Activated naive CD4-positive, alpha-beta T cell treated with anti-CD3 and anti-CD28 coated beads, Interleukin-2, amount 50 U/mL, for 72 hours (primary cell): ENCODE results near the gene CYSLTR2. TPM values are rescaled to one million over a fixed set of nuclear protein-coding genes. Genes with fewer than 3 reads are reported as not detected.

ENCODE experiments used
- ATAC-seq, 2 donors: fragments of 150-1000 bp; cut with Tn5 transposase; 2 replicates each; pipeline ENCODE4 v1.10.0; 2021; ENCODE audit warnings: mild to moderate bottlenecking in 2 of 2, moderate library complexity in 2 of 2
- DNase-seq, 2 donors: peaks; one replicate each; pipeline ENCODE4 v3.0.0; 2021 to 2022; ENCODE audit warnings: low spot score in 2 of 2
- H3K27ac Mint-ChIP-seq, 2 donors: one replicate each; pipeline ENCODE4 v1.8.0; 2022; ENCODE audit warnings: mild to moderate bottlenecking in 2 of 2, mixed read lengths in 2 of 2
- H3K36me3 Mint-ChIP-seq, 2 donors: one replicate each; pipeline ENCODE4 v1.8.0; 2022; ENCODE audit warnings: mixed read lengths in 2 of 2
- H3K9me3 Mint-ChIP-seq, 2 donors: one replicate each; pipeline ENCODE4 v1.8.0; 2022; ENCODE audit warnings: mixed read lengths in 2 of 2
- total RNA-seq, 2 donors: library from RNA; stranded (reverse); gene quantifications; one replicate each; pipeline ENCODE4 v1.2.3, GENCODE V29; 2022

The CYSLTR2 gene
- total RNA-seq, 2 donors from 2014 or later, result 3.0 to 3.2 TPM

GRCh38 chr13:48637601-48638000 is 16.1 kb upstream of the CYSLTR2 start:
- Mint-ChIP-seq H3K9me3 (peaks cover 5 to 27% of the 10 kb centered on the region in 2 donors), H3K27ac (no peak overlapping the region), H3K36me3 (peaks cover 0 to 13% of the 10 kb centered on the region in 2 donors)
- no peak for DNase-seq
- ATAC-seq, result no peak

- Mint-ChIP-seq H3K36me3 (peaks cover 0 to 7% of the 10 kb centered on the region in 2 donors), H3K9me3 (peaks cover 5 to 18% of the 10 kb centered on the region in 2 donors), H3K27ac (no peak overlapping the region)
- no peak for ATAC-seq
- no peak for DNase-seq
Observed at GRCh38 chr13:48640767-48641166, 13.0 kb upstream of the CYSLTR2 start.

- Mint-ChIP-seq H3K9me3 (peaks cover 2 to 14% of the 10 kb centered on the region in 2 donors), H3K36me3 (peaks cover 0 to 4% of the 10 kb centered on the region in 2 donors), H3K27ac (no peak overlapping the region)
- ATAC-seq (no peak), DNase-seq (no peak)
Observed at GRCh38 chr13:48641404-48641803, 12.3 kb upstream of the CYSLTR2 start.

- no peak overlapping the region for H3K27ac Mint-ChIP-seq
- no peak for DNase-seq
Observed at GRCh38 chr13:48642061-48642460, 11.7 kb upstream of the CYSLTR2 start.

GRCh38 chr13:48643159-48643558 is 10.6 kb upstream of the CYSLTR2 start:
- Mint-ChIP-seq H3K9me3 (peaks cover 0 to 6% of the 10 kb centered on the region in 2 donors), H3K36me3 (no peaks in the 10 kb centered on the region), H3K27ac (no peak overlapping the region)
- DNase-seq, result no peak
- ATAC-seq, result no peak

More at GRCh38 chr13:48642061-48642460, 11.7 kb upstream of the CYSLTR2 start:
- no peak for ATAC-seq
- Mint-ChIP-seq H3K9me3 (peaks cover 0 to 12% of the 10 kb centered on the region in 2 donors), H3K36me3 (no peaks in the 10 kb centered on the region)

GRCh38 chr13:48644141-48644540 is 9.6 kb upstream of the CYSLTR2 start:
- DNase-seq, result no peak
- Mint-ChIP-seq H3K9me3 (peaks cover 0 to 3% of the 10 kb centered on the region in 2 donors), H3K27ac (no peak overlapping the region), H3K36me3 (no peaks in the 10 kb centered on the region)
- no peak for ATAC-seq

- no peak overlapping the region for H3K27ac Mint-ChIP-seq
- no peaks in the 10 kb centered on the region for H3K36me3 Mint-ChIP-seq
- no peak for DNase-seq
- H3K9me3 Mint-ChIP-seq, result no peaks in the 10 kb centered on the region
- ATAC-seq, result no peak
Observed at GRCh38 chr13:48644951-48645350, 8.8 kb upstream of the CYSLTR2 start.

GRCh38 chr13:48645845-48646244 is 7.9 kb upstream of the CYSLTR2 start:
- H3K27ac Mint-ChIP-seq, result no peak overlapping the region

GRCh38 chr13:48646791-48647190 is 6.9 kb upstream of the CYSLTR2 start:
- DNase-seq, result no peak
- Mint-ChIP-seq H3K27ac (no peak overlapping the region), H3K9me3 (no peaks in the 10 kb centered on the region), H3K36me3 (no peaks in the 10 kb centered on the region)
- ATAC-seq, result no peak

More at GRCh38 chr13:48645845-48646244, 7.9 kb upstream of the CYSLTR2 start:
- Mint-ChIP-seq H3K36me3 (no peaks in the 10 kb centered on the region), H3K9me3 (no peaks in the 10 kb centered on the region)
- DNase-seq (no peak), ATAC-seq (no peak)

- DNase-seq (no peak), ATAC-seq (no peak)
- no peaks in the 10 kb centered on the region for H3K9me3 Mint-ChIP-seq
- no peak overlapping the region for H3K27ac Mint-ChIP-seq
- H3K36me3 Mint-ChIP-seq, result no peaks in the 10 kb centered on the region
Observed at GRCh38 chr13:48647625-48648024, 6.1 kb upstream of the CYSLTR2 start.

GRCh38 chr13:48648446-48648845 is 5.3 kb upstream of the CYSLTR2 start:
- ATAC-seq, result no peak
- no peak for DNase-seq
- Mint-ChIP-seq H3K27ac (no peak overlapping the region), H3K36me3 (no peaks in the 10 kb centered on the region), H3K9me3 (no peaks in the 10 kb centered on the region)

- Mint-ChIP-seq H3K9me3 (no peaks in the 10 kb centered on the region), H3K36me3 (peaks cover 0 to 5% of the 10 kb centered on the region in 2 donors), H3K27ac (peak overlapping the region; percentile 91)
- DNase-seq, result no peak
- no peak for ATAC-seq
Observed at GRCh38 chr13:48652851-48653471, 768 bp upstream of the CYSLTR2 start.

GRCh38 chr13:48654511-48654910 is 782 bp downstream of the CYSLTR2 start:
- no peak for DNase-seq
- peak overlapping the region in 1 of 2 donors; percentile 91 for H3K27ac Mint-ChIP-seq
- ATAC-seq, result no peak
- peaks cover 0 to 5% of the 10 kb centered on the region in 2 donors for H3K9me3 Mint-ChIP-seq
- peaks cover 0 to 5% of the 10 kb centered on the region in 2 donors for H3K36me3 Mint-ChIP-seq

GRCh38 chr13:48655291-48655690 is 1.6 kb downstream of the CYSLTR2 start:
- ATAC-seq (no peak), DNase-seq (no peak)
- Mint-ChIP-seq H3K9me3 (peaks cover 0 to 5% of the 10 kb centered on the region in 2 donors), H3K27ac (peak overlapping the region in 1 of 2 donors; percentile 15), H3K36me3 (peaks cover 0 to 5% of the 10 kb centered on the region in 2 donors)

GRCh38 chr13:48656608-48657007 is 2.9 kb downstream of the CYSLTR2 start:
- Mint-ChIP-seq H3K9me3 (peaks cover 0 to 5% of the 10 kb centered on the region in 2 donors), H3K27ac (no peak overlapping the region), H3K36me3 (peaks cover 0 to 5% of the 10 kb centered on the region in 2 donors)
- DNase-seq (no peak), ATAC-seq (no peak)

- DNase-seq, result no peak
- H3K27ac Mint-ChIP-seq, result peak overlapping the region in 1 of 2 donors; percentile 30
Observed at GRCh38 chr13:48660361-48661076, 6.8 kb downstream of the CYSLTR2 start.

GRCh38 chr13:48661107-48661506 is 7.4 kb downstream of the CYSLTR2 start:
- DNase-seq, result no peak
- Mint-ChIP-seq H3K9me3 (peaks cover 15 to 36% of the 10 kb centered on the region in 2 donors), H3K27ac (no peak overlapping the region), H3K36me3 (peaks cover 16 to 40% of the 10 kb centered on the region in 2 donors)
- ATAC-seq, result no peak

More at GRCh38 chr13:48660361-48661076, 6.8 kb downstream of the CYSLTR2 start:
- Mint-ChIP-seq H3K9me3 (peaks cover 9 to 30% of the 10 kb centered on the region in 2 donors), H3K36me3 (peaks cover 10 to 34% of the 10 kb centered on the region in 2 donors)
- peak; percentile 29 to 49 for ATAC-seq
